SU-DHL-6 (cell line): ENCODE results near the gene KLRF1.

Experiments used
- H2AFZ ChIP-seq: fragments of 200-600 bp; sonication (generic); 2 replicates; pipeline ENCODE4 v1.6.1; 2014; ENCODE audit warnings: low read depth, mild to moderate bottlenecking, moderate library complexity, mixed read lengths, antibody characterized with exemption, low read length; ENCODE audit not compliant: severe bottlenecking
- H3F3A ChIP-seq: fragments of 200-600 bp; shearing (Covaris generic); 2 replicates; pipeline ENCODE4 v1.6.0; 2016; ENCODE audit warnings: antibody characterized with exemption, mild to moderate bottlenecking; ENCODE audit not compliant: insufficient read depth
- H3K27ac ChIP-seq: fragments of 200-600 bp; sonication (generic); 2 replicates; pipeline ENCODE4 v1.5.1; 2016; ENCODE audit warnings: low read depth, mild to moderate bottlenecking, low read length, moderate library complexity, mixed read lengths
- H3K27me3 ChIP-seq: fragments of 200-600 bp; sonication (generic), shearing (Covaris generic); 2 replicates; pipeline ENCODE4 v1.6.0; 2014; ENCODE audit warnings: mild to moderate bottlenecking, low read length
- H3K36me3 ChIP-seq: fragments of 200-600 bp; sonication (generic); 2 replicates; pipeline ENCODE4 v1.6.1; 2014; ENCODE audit warnings: mild to moderate bottlenecking, low read length, mixed read lengths
- H3K4me2 ChIP-seq: fragments of 300-600, 200-600 bp; shearing (Covaris generic), sonication (generic); 2 replicates; pipeline ENCODE4 v1.6.0; 2014; ENCODE audit warnings: low read length, low read depth, mild to moderate bottlenecking; ENCODE audit not compliant: poor library complexity, severe bottlenecking
- H3K4me3 ChIP-seq: fragments of 200-600 bp; sonication (generic); 2 replicates; pipeline ENCODE4 v1.5.1; 2014; ENCODE audit warnings: antibody characterized with exemption, low read length, mild to moderate bottlenecking, mixed read lengths; ENCODE audit not compliant: insufficient read depth, poor library complexity, severe bottlenecking
- H3K79me2 ChIP-seq: fragments of 200-600 bp; sonication (generic); 2 replicates; pipeline ENCODE4 v1.6.1; 2014; ENCODE audit warnings: mild to moderate bottlenecking, low read length, moderate library complexity; ENCODE audit not compliant: insufficient read depth
- H3K9ac ChIP-seq: fragments of 200-600 bp; sonication (generic); 2 replicates; pipeline ENCODE4 v1.7.0; 2014; ENCODE audit warnings: mild to moderate bottlenecking, low read length
- H3K9me2 ChIP-seq: fragments of 200-600 bp; sonication (generic); replicated peaks from 2 replicates; pipeline ENCODE4 v1.6.1; 2014; ENCODE audit warnings: low read length; ENCODE audit not compliant: insufficient read depth
- H3K9me3 ChIP-seq: fragments of 200-600 bp; sonication (generic); 2 replicates; pipeline ENCODE4 v1.6.1; 2014; ENCODE audit warnings: low read length, mixed read lengths; ENCODE audit not compliant: insufficient read depth
- H4K20me1 ChIP-seq: fragments of 200-600 bp; sonication (generic); 2 replicates; pipeline ENCODE4 v1.6.1; 2014; ENCODE audit warnings: low read depth, mild to moderate bottlenecking, antibody characterized with exemption, low read length, moderate library complexity, mixed read lengths
- EZH2phosphoT487 ChIP-seq: fragments of 200-600 bp; sonication (generic), shearing (Covaris generic); conservative IDR thresholded peaks from 2 replicates; pipeline ENCODE4 v1.6.1; 2018; ENCODE audit warnings: mild to moderate bottlenecking, antibody characterized with exemption, low read length, moderate library complexity, mixed read lengths
- TF ChIP-seq, protein P1 (sequence below): fragments of 200-600 bp; sonication (generic); IDR thresholded peaks from one replicate; pipeline ENCODE4 v1.5.1; 2017; ENCODE audit warnings: antibody characterized with exemption, mild to moderate bottlenecking, low read length, moderate library complexity; ENCODE audit not compliant: insufficient read depth, poor library complexity, severe bottlenecking

The KLRF1 gene

DNA sequence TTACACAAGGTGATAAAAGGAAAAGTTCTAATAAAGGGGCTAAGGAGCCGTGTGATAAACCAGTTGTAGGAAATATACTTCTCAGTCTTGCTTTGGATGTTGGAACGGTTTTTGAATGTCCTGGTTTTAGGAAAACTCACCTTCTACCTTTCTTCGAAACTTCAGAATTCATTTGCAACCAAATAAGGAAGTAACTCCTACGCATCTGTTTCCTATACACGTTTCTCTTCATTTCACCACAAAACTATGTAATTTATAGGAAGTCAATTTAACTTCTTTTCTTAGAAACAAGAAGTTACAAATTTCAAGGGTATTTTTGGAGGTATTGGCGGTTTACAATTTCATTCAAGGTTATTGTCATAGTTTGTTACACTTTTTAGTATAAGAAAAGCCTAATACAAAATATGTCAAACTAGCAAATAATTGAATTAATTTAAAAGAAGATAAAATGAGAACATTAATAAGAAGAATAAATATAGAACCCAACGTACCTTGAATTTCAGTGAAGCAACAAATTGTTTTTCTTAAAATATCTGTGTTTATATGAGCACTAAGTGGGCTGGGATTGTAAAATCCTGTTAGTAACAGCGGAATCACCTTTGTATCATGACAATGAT is 33.4 kb upstream of the KLRF1 start:
- H3K27me3 ChIP-seq = no peaks in the 10 kb centered on the region
- no peak overlapping the region for H3K9ac ChIP-seq
- H3K79me2 ChIP-seq = no peaks in the 10 kb centered on the region
- H2AFZ ChIP-seq = no peak overlapping the region
- H4K20me1 ChIP-seq = no peaks in the 10 kb centered on the region
- H3K9me3 ChIP-seq = no peaks in the 10 kb centered on the region
- TF ChIP-seq, protein P1, sequence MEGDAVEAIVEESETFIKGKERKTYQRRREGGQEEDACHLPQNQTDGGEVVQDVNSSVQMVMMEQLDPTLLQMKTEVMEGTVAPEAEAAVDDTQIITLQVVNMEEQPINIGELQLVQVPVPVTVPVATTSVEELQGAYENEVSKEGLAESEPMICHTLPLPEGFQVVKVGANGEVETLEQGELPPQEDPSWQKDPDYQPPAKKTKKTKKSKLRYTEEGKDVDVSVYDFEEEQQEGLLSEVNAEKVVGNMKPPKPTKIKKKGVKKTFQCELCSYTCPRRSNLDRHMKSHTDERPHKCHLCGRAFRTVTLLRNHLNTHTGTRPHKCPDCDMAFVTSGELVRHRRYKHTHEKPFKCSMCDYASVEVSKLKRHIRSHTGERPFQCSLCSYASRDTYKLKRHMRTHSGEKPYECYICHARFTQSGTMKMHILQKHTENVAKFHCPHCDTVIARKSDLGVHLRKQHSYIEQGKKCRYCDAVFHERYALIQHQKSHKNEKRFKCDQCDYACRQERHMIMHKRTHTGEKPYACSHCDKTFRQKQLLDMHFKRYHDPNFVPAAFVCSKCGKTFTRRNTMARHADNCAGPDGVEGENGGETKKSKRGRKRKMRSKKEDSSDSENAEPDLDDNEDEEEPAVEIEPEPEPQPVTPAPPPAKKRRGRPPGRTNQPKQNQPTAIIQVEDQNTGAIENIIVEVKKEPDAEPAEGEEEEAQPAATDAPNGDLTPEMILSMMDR = no peak
- TF ChIP-seq EZH2phosphoT487 = no peak
- no peaks in the 10 kb centered on the region for H3F3A ChIP-seq
- no peaks in the 10 kb centered on the region for H3K36me3 ChIP-seq
- no peak overlapping the region for H3K27ac ChIP-seq
- H3K4me2 ChIP-seq = no peak overlapping the region
- no peaks in the 10 kb centered on the region for H3K9me2 ChIP-seq
- no peak overlapping the region for H3K4me3 ChIP-seq

DNA sequence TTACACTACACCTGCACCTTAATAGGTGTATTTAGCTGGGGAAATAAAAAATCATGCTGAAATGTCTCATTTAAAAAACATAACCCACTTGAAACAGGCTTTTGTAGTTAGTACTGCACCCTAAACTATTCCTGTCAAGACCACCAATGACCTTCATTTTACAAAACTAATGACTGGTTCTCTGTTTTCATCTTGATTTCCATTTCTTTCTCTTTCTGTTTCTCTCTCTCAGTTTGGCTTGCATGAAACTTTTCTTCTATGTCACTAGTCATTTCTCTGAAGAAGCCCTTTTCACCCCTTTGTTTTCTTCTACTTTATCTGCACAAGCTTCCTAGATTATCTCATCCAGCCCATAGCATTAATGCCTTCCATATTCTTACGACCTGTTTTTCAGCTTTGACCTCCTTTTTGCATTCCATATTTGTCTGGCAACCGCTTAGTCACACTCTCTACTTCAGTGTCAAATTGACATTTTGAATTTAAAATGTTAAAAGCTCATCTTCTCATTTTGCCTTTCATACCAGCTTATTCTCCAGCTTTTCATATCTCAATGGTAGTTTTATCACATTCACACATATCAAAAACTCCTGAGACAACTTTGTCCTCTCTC is 32.7 kb upstream of the KLRF1 start:
- TF ChIP-seq, protein P1 = no peak
- TF ChIP-seq EZH2phosphoT487 = no peak
- Histone ChIP-seq H3K27me3 (no peaks in the 10 kb centered on the region), H3F3A (no peaks in the 10 kb centered on the region), H3K27ac (no peak overlapping the region), H3K4me2 (no peak overlapping the region), H4K20me1 (no peaks in the 10 kb centered on the region), H3K4me3 (no peak overlapping the region), H2AFZ (no peak overlapping the region), H3K9me3 (no peaks in the 10 kb centered on the region), H3K9ac (no peak overlapping the region), H3K79me2 (no peaks in the 10 kb centered on the region), H3K9me2 (no peaks in the 10 kb centered on the region), H3K36me3 (no peaks in the 10 kb centered on the region)

DNA sequence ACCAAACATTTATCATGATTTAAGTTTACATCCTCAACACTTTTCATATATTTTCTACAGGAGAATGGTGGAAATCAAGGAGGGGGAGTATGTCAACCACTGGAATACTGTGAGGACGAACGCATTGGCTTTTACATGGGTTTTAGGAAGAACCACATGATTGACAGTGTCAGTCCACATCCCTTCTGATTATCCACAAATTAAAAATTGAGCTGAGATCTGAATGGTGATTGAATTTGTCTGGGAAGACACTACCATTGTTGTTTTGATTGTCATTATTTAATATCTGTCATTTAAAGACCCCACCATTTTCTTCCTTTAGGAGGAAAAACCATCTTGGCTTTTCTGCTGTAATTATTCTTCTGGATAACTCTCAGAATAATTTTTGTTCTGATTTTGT is 31.3 kb upstream of the KLRF1 start:
- no peaks in the 10 kb centered on the region for H3F3A ChIP-seq
- no peaks in the 10 kb centered on the region for H4K20me1 ChIP-seq
- no peaks in the 10 kb centered on the region for H3K9me2 ChIP-seq
- H3K9me3 ChIP-seq = no peaks in the 10 kb centered on the region
- TF ChIP-seq, protein P1 = no peak
- no peak for TF ChIP-seq EZH2phosphoT487
- H2AFZ ChIP-seq = no peak overlapping the region
- no peaks in the 10 kb centered on the region for H3K79me2 ChIP-seq
- no peaks in the 10 kb centered on the region for H3K27me3 ChIP-seq
- no peak overlapping the region for H3K9ac ChIP-seq
- no peak overlapping the region for H3K4me3 ChIP-seq
- H3K27ac ChIP-seq = no peak overlapping the region
- H3K36me3 ChIP-seq = no peaks in the 10 kb centered on the region
- H3K4me2 ChIP-seq = no peak overlapping the region
